Smooth muscle cell (in vitro differentiated cells): ENCODE data around the gene NGEF. TPM values are rescaled to one million over a fixed set of nuclear protein-coding genes. Genes with fewer than 3 reads are reported as not detected.

ENCODE experiments used
- DNase-seq: peaks from one replicate; lab custom pipeline; 2025; ENCODE audit not compliant: unreplicated experiment; lab: John Stamatoyannopoulos, UW
- H2AFZ ChIP-seq: fragments of 200-600 bp; sonication (generic); 2 replicates; pipeline ENCODE4 v1.6.0; 2016; ENCODE audit warnings: antibody characterized with exemption, low read depth, mild to moderate bottlenecking
- H3F3A ChIP-seq: fragments of 200-600 bp; sonication (generic); 2 replicates; pipeline ENCODE4 v1.6.0; 2017; ENCODE audit warnings: antibody characterized with exemption, low read depth
- H3K27ac ChIP-seq: fragments of 200-600 bp; sonication (generic); 2 replicates; pipeline ENCODE4 v1.5.1; 2016; ENCODE audit warnings: low read depth, mild to moderate bottlenecking
- H3K27me3 ChIP-seq: fragments of 200-600 bp; sonication (generic); 2 replicates; pipeline ENCODE4 v1.6.1; 2016; ENCODE audit warnings: low read depth, mild to moderate bottlenecking
- H3K36me3 ChIP-seq: fragments of 200-600 bp; sonication (generic); 2 replicates; pipeline ENCODE4 v1.5.1; 2016; ENCODE audit warnings: low read depth
- H3K4me1 ChIP-seq: fragments of 200-600 bp; sonication (generic); 2 replicates; pipeline ENCODE4 v1.5.1; 2016; ENCODE audit warnings: low read depth
- H3K4me2 ChIP-seq: fragments of 200-600 bp; sonication (generic); 2 replicates; pipeline ENCODE4 v1.6.0; 2016; ENCODE audit warnings: mild to moderate bottlenecking
- H3K4me3 ChIP-seq: fragments of 200-600 bp; sonication (generic); 2 replicates; pipeline ENCODE4 v1.5.1; 2016; ENCODE audit warnings: mild to moderate bottlenecking
- H3K79me2 ChIP-seq: fragments of 200-600 bp; sonication (generic); 2 replicates; pipeline ENCODE4 v1.6.0; 2016; ENCODE audit warnings: low read depth, mild to moderate bottlenecking
- H3K9ac ChIP-seq: fragments of 200-600 bp; sonication (generic); 2 replicates; pipeline ENCODE4 v1.6.0; 2016; ENCODE audit warnings: low read depth
- H3K9me3 ChIP-seq: fragments of 200-600 bp; sonication (generic); replicated peaks from 2 replicates; pipeline ENCODE4 v1.5.1; 2016; ENCODE audit warnings: low read depth
- H4K20me1 ChIP-seq: fragments of 200-600 bp; sonication (generic); 2 replicates; pipeline ENCODE4 v1.6.0; 2016; ENCODE audit warnings: low read depth
- WGBS: methylation state at CpG from one replicate; pipeline ENCODE4 v1.1.7; 2016; ENCODE audit warnings: low lambda C conversion rate; 5-methylcytosine and 5-hydroxymethylcytosine counted together
- polyA plus RNA-seq: library from polyadenylated mRNA; unstranded; fragments of >200 nt; fragmentation: Nextera tagmentation; extraction: Ambion mirVana; gene quantifications from 2 replicates; pipeline ENCODE4 v1.2.1, GENCODE V29; 2016
- total RNA-seq: library from RNA; depleted of rRNA; stranded (reverse); fragments of >200 nt; gene quantifications from 2 replicates; pipeline ENCODE4 v1.2.3, GENCODE V29; 2014
- TF ChIP-seq, protein P1 (sequence below): fragments of 200-600 bp; sonication (generic); IDR thresholded peaks from 2 replicates; pipeline ENCODE4 v1.5.1; 2017; ENCODE audit warnings: borderline replicate concordance, mild to moderate bottlenecking, antibody characterized with exemption; ENCODE audit not compliant: insufficient read depth, poor library complexity, severe bottlenecking

Gene NGEF
- total and polyA plus RNA-seq, 2 experiments from 2014 or later, result 0.09 TPM; not detected in 1

DNA sequence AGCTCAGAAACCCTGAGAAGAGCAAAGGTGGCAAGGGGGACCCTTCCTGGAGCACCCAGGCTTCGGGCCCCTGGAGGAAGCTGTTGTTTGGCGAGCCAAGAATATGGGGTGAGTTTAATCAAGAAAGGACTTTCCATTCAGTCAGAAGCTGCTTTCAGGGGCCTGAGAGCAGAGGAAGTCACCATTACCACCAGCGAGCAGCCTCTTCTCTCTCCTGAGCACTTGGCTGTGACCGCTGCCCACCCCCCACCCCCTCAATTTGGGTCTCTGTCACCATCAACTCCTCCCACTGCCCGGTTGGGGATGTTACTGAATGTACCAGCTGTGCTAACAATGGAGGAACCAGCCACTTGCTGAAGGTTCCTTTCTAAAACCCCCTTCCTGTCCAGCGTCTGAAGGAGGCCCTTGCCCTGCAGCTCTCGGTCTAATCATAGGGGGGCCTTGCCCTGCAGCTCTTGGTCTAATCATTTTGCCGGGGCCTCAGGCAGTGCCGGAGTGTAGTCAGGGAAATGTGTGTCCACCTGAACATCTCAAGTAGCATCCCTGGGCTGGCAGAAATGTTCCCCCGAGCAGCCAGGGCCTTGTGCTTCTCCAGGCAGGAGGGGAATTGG is 48.0 kb upstream of the NGEF start:
- Histone ChIP-seq H3K79me2 (no peaks in the 10 kb centered on the region), H3F3A (no peaks in the 10 kb centered on the region), H3K4me3 (no peak overlapping the region), H3K27me3 (no peaks in the 10 kb centered on the region), H3K4me2 (no peak overlapping the region), H3K9me3 (no peaks in the 10 kb centered on the region), H3K9ac (no peak overlapping the region), H3K36me3 (no peaks in the 10 kb centered on the region), H4K20me1 (no peaks in the 10 kb centered on the region), H3K27ac (no peak overlapping the region), H2AFZ (no peak overlapping the region), H3K4me1 (no peaks in the 10 kb centered on the region)
- DNase-seq, result no peak
- TF ChIP-seq, protein P1, sequence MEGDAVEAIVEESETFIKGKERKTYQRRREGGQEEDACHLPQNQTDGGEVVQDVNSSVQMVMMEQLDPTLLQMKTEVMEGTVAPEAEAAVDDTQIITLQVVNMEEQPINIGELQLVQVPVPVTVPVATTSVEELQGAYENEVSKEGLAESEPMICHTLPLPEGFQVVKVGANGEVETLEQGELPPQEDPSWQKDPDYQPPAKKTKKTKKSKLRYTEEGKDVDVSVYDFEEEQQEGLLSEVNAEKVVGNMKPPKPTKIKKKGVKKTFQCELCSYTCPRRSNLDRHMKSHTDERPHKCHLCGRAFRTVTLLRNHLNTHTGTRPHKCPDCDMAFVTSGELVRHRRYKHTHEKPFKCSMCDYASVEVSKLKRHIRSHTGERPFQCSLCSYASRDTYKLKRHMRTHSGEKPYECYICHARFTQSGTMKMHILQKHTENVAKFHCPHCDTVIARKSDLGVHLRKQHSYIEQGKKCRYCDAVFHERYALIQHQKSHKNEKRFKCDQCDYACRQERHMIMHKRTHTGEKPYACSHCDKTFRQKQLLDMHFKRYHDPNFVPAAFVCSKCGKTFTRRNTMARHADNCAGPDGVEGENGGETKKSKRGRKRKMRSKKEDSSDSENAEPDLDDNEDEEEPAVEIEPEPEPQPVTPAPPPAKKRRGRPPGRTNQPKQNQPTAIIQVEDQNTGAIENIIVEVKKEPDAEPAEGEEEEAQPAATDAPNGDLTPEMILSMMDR, result no peak
- 84% methylated on average over 9 of the region's 10 CpGs for WGBS

DNA sequence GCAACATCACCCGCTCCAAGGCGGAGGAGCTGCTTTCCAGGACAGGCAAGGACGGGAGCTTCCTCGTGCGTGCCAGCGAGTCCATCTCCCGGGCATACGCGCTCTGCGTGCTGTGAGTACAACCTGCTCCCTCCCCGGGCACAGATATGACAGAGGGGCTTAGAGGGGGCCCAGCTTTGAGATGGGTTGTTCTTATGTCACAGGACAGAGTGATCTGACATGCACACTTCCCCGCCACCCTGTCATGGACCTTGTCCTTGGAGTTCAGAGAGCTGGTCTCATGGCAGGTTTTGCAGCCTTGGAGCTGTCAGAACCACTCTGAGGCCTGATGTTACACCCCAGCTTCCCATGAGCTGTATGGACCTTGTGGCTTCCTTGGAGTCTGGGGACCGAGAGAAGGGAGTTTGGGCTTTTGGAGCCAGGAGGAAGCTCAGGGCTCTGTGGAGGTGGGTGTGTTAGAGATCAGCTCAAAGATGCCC is 47.5 kb upstream of the NGEF start:
- Histone ChIP-seq H3K9me3 (no peaks in the 10 kb centered on the region), H3K4me2 (no peak overlapping the region), H3K9ac (no peak overlapping the region), H3K27me3 (no peaks in the 10 kb centered on the region), H3K27ac (no peak overlapping the region), H3K36me3 (no peaks in the 10 kb centered on the region), H3F3A (no peaks in the 10 kb centered on the region), H3K79me2 (no peaks in the 10 kb centered on the region), H3K4me3 (no peak overlapping the region), H3K4me1 (no peaks in the 10 kb centered on the region), H2AFZ (no peak overlapping the region), H4K20me1 (no peaks in the 10 kb centered on the region)
- 95% methylated on average over 13 of the region's 13 CpGs for WGBS
- TF ChIP-seq, protein P1, result no peak
- no peak for DNase-seq

DNA sequence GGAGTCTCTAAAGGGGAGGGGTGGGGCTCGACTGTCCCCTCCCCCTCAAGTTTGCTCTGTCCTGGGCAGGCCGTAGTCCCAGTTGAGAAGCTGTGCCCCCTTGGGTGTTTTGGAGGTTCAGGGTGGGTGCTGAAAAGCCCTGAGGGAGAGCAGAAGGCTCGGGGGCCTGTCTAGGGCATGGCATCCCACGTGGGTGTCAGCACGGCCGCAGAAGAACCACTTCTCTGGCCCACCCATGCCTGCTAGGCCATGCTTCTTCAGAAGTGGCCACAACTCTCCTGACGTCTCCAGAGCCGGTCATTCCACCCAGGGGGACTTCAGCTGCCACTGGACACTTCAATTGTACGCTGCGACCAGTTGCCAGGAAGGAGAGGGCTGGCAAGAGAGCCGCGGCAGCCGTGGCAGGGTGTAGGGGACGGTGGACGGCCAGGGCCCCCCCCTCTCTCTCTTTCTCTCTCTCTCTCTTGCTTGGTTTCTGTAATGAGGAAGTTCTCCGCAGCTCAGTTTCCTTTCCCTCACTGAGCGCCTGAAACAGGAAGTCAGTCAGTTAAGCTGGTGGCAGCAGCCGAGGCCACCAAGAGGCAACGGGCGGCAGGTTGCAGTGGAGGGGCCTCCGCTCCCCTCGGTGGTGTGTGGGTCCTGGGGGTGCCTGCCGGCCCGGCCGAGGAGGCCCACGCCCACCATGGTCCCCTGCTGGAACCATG is 46.9 kb upstream of the NGEF start, which contains the start of gene INPP5D:
Gene INPP5D (plus strand): TSS at position 546 of the 704 bp plus-strand sequence. CDS start 137 bp downstream, at position 683.
- H3K4me1 ChIP-seq, result no peaks in the 10 kb centered on the region
- no peaks in the 10 kb centered on the region for H3K79me2 ChIP-seq
- DNase-seq, result no peak

More for the DNA sequence above, 46.9 kb upstream of the NGEF start, which contains the start of gene INPP5D:
- no peaks in the 10 kb centered on the region for H3K9me3 ChIP-seq
- TF ChIP-seq, protein P1, result no peak
- no peak within 1 kb of the TSS for H3K27ac ChIP-seq
- no peaks in the 10 kb centered on the region for H4K20me1 ChIP-seq
- WGBS, result 88% methylated on average over 26 of the region's 26 CpGs
- no peaks in the 10 kb centered on the region for H3F3A ChIP-seq
- H3K4me3 ChIP-seq, result no peak within 1 kb of the TSS
- H3K4me2 ChIP-seq, result no peak within 1 kb of the TSS
- no peak within 1 kb of the TSS for H2AFZ ChIP-seq
- H3K36me3 ChIP-seq, result no peaks in the 10 kb centered on the region
- no peaks in the 10 kb centered on the region for H3K27me3 ChIP-seq
- no peak within 1 kb of the TSS for H3K9ac ChIP-seq
